ENCODE measurements around the gene FBXO8. TPM values are rescaled to one million over a fixed set of nuclear protein-coding genes. Genes with fewer than 3 reads are reported as not detected.

FBXO8 gene
- total RNA-seq, 1 experiment from 2014 or later = 5.8 TPM

DNA sequence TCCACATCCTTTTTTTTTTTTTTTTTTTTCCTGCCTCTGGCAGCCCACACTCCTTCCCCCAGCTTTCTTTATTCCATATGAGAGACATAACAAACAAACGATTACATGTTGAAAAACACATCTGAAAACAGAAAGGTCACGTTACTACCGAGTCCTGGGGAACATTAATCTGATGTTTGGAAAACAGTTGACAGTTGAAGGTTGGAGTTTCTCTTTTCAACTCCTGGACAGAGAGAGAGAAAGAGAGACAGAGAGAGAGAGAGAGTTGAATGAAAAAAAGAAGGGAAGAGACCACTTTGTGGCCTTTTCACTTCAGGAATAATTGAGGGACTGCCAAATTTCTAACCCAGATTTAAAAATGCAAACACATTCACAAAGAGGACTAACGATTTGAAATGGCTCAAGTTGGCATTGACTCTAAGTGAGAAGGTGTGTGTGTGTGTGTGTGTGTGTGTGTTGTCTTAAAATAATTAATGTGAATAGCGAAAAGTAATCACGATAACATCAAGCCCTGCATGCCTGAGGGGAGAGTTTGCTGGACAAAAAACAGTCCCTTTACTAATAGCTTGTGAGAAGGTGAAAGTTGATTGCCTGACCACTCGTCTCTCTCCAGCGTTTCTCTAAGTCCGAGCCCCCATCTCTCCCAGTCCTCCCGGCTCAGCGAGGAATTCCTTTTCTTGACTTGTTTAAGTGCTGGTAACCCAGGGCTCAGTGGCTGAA lies 67.3 kb downstream of the FBXO8 start:
- ChIA-PET CTCF (no interaction called here), POLR2A (no interaction called here)
- no peaks in the 10 kb centered on the region for H3K9me3 ChIP-seq (ENCODE audit: control insufficient read depth, insufficient read depth, low read depth, low read length)
- H3K27ac ChIP-seq (ENCODE audit: low read length) = no peak overlapping the region
- no peaks in the 10 kb centered on the region for H3K36me3 ChIP-seq (ENCODE audit: control insufficient read depth, insufficient read depth, low read length)
- intact Hi-C loops (cut with micrococcal nuclease; ENCODE audit: unreplicated experiment) (no loop called here), in situ Hi-C loops (cut with HindIII; ENCODE audit: low pct_unique_long_range_greater_than_20kb, low sequenced_read_pairs) (no loop called here)
- no peaks in the 10 kb centered on the region for H3K27me3 ChIP-seq (ENCODE audit: control insufficient read depth, insufficient read depth, low read length)
- DNase-seq (ENCODE audit: low read depth, low spot score) (no peak), ATAC-seq (no peak)
- TF ChIP-seq TCF7L2 (IDR thresholded peaks at IDR 0.05; ENCODE audit: low read depth, low read length) (no peak), POLR2AphosphoS5 (IDR thresholded peaks at IDR 0.05; ENCODE audit: low read depth, low read length) (no peak), SIN3A (IDR thresholded peaks at IDR 0.05; ENCODE audit: borderline replicate concordance, insufficient read depth, low read depth, low read length) (no peak)
- TF ChIP-seq, protein P1, sequence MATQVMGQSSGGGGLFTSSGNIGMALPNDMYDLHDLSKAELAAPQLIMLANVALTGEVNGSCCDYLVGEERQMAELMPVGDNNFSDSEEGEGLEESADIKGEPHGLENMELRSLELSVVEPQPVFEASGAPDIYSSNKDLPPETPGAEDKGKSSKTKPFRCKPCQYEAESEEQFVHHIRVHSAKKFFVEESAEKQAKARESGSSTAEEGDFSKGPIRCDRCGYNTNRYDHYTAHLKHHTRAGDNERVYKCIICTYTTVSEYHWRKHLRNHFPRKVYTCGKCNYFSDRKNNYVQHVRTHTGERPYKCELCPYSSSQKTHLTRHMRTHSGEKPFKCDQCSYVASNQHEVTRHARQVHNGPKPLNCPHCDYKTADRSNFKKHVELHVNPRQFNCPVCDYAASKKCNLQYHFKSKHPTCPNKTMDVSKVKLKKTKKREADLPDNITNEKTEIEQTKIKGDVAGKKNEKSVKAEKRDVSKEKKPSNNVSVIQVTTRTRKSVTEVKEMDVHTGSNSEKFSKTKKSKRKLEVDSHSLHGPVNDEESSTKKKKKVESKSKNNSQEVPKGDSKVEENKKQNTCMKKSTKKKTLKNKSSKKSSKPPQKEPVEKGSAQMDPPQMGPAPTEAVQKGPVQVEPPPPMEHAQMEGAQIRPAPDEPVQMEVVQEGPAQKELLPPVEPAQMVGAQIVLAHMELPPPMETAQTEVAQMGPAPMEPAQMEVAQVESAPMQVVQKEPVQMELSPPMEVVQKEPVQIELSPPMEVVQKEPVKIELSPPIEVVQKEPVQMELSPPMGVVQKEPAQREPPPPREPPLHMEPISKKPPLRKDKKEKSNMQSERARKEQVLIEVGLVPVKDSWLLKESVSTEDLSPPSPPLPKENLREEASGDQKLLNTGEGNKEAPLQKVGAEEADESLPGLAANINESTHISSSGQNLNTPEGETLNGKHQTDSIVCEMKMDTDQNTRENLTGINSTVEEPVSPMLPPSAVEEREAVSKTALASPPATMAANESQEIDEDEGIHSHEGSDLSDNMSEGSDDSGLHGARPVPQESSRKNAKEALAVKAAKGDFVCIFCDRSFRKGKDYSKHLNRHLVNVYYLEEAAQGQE (IDR thresholded peaks at IDR 0.05; ENCODE audit: insufficient read depth in 1 of 2, low read depth in 2 of 2, low read length in 1 of 2) = no peak
- H3K4me3 ChIP-seq (ENCODE audit: low read depth in 2 of 2, low read length in 2 of 2) = no peak overlapping the region
- no peaks in the 10 kb centered on the region for H3K4me1 ChIP-seq (ENCODE audit: control insufficient read depth, insufficient read depth, low read length)
- BruUV-seq (replicated peaks) = no TSS peak

DNA sequence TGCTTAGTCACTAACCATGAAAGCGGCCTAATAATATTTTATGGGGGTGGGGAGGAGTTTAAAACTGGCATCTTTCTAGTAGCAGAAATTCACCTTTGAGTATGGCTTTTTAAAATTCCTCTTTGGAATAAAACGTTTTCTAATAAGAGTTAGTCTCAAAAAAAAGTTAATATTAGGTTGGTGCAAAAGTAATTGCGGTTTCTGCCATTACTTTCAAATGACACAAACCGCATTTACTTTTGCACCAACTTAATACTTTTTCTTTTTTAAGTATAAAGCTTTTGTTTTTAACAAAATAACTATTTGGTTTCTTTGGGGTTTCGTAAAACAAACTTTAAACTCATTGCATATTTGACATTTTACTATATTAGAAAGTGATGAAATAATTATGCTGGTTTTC lies 68.4 kb downstream of the FBXO8 start:
- intact Hi-C loops (cut with micrococcal nuclease; ENCODE audit: unreplicated experiment) = no loop called here
- in situ Hi-C loops (cut with HindIII; ENCODE audit: low pct_unique_long_range_greater_than_20kb, low sequenced_read_pairs) = no loop called here
- Histone ChIP-seq H3K36me3 (ENCODE audit: control insufficient read depth, insufficient read depth, low read length) (no peaks in the 10 kb centered on the region), H3K27me3 (ENCODE audit: control insufficient read depth, insufficient read depth, low read length) (no peaks in the 10 kb centered on the region), H3K9me3 (ENCODE audit: control insufficient read depth, insufficient read depth, low read depth, low read length) (no peaks in the 10 kb centered on the region), H3K4me3 (ENCODE audit: low read depth in 2 of 2, low read length in 2 of 2) (no peak overlapping the region), H3K27ac (ENCODE audit: low read length) (no peak overlapping the region), H3K4me1 (ENCODE audit: control insufficient read depth, insufficient read depth, low read length) (no peaks in the 10 kb centered on the region)
- ATAC-seq (no peak), DNase-seq (ENCODE audit: low read depth, low spot score) (no peak)
- POLR2A ChIA-PET = no interaction called here
- CTCF ChIA-PET = no interaction called here
- TF ChIP-seq POLR2AphosphoS5 (IDR thresholded peaks at IDR 0.05; ENCODE audit: low read depth, low read length) (no peak), TCF7L2 (IDR thresholded peaks at IDR 0.05; ENCODE audit: low read depth, low read length) (no peak), SIN3A (IDR thresholded peaks at IDR 0.05; ENCODE audit: borderline replicate concordance, insufficient read depth, low read depth, low read length) (no peak)
- TF ChIP-seq, protein P1 (IDR thresholded peaks at IDR 0.05; ENCODE audit: insufficient read depth in 1 of 2, low read depth in 2 of 2, low read length in 1 of 2) = no peak
- TF ChIP-seq, protein P2, sequence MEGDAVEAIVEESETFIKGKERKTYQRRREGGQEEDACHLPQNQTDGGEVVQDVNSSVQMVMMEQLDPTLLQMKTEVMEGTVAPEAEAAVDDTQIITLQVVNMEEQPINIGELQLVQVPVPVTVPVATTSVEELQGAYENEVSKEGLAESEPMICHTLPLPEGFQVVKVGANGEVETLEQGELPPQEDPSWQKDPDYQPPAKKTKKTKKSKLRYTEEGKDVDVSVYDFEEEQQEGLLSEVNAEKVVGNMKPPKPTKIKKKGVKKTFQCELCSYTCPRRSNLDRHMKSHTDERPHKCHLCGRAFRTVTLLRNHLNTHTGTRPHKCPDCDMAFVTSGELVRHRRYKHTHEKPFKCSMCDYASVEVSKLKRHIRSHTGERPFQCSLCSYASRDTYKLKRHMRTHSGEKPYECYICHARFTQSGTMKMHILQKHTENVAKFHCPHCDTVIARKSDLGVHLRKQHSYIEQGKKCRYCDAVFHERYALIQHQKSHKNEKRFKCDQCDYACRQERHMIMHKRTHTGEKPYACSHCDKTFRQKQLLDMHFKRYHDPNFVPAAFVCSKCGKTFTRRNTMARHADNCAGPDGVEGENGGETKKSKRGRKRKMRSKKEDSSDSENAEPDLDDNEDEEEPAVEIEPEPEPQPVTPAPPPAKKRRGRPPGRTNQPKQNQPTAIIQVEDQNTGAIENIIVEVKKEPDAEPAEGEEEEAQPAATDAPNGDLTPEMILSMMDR (IDR thresholded peaks at IDR 0.05) = no peak
- no TSS peak for BruUV-seq (replicated peaks)
